ENCODE data around the gene DDIT4.

- TF ChIP-seq EZH2 (IDR thresholded peaks at IDR 0.05) (no peak), CTCF (IDR thresholded peaks at IDR 0.05) (no peak), EZH2phosphoT487 (IDR thresholded peaks at IDR 0.05) (no peak)
Observed at GRCh38 chr10:72318418-72319262, 44.9 kb downstream of the DDIT4 start.

Data from neural progenitor cell (in vitro differentiated cells).